ENCODE data around the gene KATNBL1. TPM values are rescaled to one million over a fixed set of nuclear protein-coding genes. Genes with fewer than 3 reads are reported as not detected.
A peak's percentile ranks its signal among the peaks of the same experiment; 100 is the strongest.

The KATNBL1 gene
- total and polyA plus RNA-seq, 2 experiments from 2014 or later = 68.2 to 96.1 TPM

DNA sequence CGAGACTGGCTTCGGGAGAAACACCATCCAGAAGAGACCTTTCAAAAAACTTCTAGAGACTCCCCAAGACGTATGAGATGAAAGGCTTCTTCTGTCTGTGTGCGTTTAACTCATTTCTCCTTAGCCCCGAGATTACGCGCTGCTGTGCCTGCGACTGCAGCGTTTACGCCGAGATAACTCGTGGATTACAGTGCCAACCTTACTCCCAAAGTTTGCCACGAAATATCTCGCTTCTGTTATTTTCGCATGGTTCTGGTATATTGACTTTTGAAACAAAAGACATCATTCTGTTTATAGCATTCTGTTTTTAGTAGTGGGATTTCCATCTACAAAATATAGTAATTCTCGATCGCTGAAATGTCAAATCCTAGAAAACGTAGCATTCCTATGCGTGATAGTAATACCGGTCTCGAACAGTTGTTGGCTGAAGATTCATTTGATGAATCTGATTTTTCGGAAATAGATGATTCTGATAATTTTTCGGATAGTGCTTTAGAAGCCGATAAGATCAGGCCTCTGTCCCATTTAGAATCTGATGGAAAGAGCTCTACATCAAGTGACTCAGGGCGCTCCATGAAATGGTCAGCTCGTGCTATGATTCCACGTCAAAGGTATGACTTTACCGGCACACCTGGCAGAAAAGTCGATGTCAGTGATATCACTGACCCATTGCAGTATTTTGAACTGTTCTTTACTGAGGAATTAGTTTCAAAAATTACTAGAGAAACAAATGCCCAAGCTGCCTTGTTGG lies 107.5 kb downstream of the KATNBL1 start:
- peak overlapping the region; percentile 85 for H3K4me2 ChIP-seq
- H3K27ac ChIP-seq (ENCODE audit: low read depth) = no peak overlapping the region
- H3K9me2 ChIP-seq (ENCODE audit: insufficient read depth) = no peaks in the 10 kb centered on the region
- DNase-seq (ENCODE audit: low spot score) (no peak), ATAC-seq (peak; percentile 21)
- peaks cover 9% of the 10 kb centered on the region; the same call in 1 of the 2 replicates for H3K4me1 ChIP-seq (ENCODE audit: insufficient read depth)
- Mint-ChIP-seq H3K27ac (peak overlapping the region; percentile 99), H3K4me3 (peak overlapping the region; percentile 100), H3K36me3 (ENCODE audit: low read depth) (no peaks in the 10 kb centered on the region), H3K27me3 (ENCODE audit: insufficient read depth, low read depth, poor library complexity) (peaks cover 12% of the 10 kb centered on the region), H3K4me1 (peaks cover 4% of the 10 kb centered on the region; the same call in 2 of the 3 replicates), H3K9me3 (peaks cover 4% of the 10 kb centered on the region; the same call in 2 of the 3 replicates)
- H2AFZ ChIP-seq = peak overlapping the region; percentile 93
- H3K79me2 ChIP-seq (replicated peaks; ENCODE audit: insufficient read depth) = peaks cover 42% of the 10 kb centered on the region
- H3K36me3 ChIP-seq (ENCODE audit: insufficient read depth) = no peaks in the 10 kb centered on the region
- 0 out of 2 replicates have a peak, but pooled peaks cover 3% of the 10 kb centered on the region for H3F3A ChIP-seq (replicated peaks; ENCODE audit: low read depth)
- TF ChIP-seq CTCF (conservative IDR thresholded peaks at IDR 0.05; ENCODE audit: low read depth in 2 of 2) = no peak
- TF ChIP-seq EZH2phosphoT487 (IDR thresholded peaks at IDR 0.05; ENCODE audit: unreplicated experiment) = no peak
- TF ChIP-seq, protein P1, sequence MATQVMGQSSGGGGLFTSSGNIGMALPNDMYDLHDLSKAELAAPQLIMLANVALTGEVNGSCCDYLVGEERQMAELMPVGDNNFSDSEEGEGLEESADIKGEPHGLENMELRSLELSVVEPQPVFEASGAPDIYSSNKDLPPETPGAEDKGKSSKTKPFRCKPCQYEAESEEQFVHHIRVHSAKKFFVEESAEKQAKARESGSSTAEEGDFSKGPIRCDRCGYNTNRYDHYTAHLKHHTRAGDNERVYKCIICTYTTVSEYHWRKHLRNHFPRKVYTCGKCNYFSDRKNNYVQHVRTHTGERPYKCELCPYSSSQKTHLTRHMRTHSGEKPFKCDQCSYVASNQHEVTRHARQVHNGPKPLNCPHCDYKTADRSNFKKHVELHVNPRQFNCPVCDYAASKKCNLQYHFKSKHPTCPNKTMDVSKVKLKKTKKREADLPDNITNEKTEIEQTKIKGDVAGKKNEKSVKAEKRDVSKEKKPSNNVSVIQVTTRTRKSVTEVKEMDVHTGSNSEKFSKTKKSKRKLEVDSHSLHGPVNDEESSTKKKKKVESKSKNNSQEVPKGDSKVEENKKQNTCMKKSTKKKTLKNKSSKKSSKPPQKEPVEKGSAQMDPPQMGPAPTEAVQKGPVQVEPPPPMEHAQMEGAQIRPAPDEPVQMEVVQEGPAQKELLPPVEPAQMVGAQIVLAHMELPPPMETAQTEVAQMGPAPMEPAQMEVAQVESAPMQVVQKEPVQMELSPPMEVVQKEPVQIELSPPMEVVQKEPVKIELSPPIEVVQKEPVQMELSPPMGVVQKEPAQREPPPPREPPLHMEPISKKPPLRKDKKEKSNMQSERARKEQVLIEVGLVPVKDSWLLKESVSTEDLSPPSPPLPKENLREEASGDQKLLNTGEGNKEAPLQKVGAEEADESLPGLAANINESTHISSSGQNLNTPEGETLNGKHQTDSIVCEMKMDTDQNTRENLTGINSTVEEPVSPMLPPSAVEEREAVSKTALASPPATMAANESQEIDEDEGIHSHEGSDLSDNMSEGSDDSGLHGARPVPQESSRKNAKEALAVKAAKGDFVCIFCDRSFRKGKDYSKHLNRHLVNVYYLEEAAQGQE (IDR thresholded peaks at IDR 0.05; ENCODE audit: unreplicated experiment) = no peak
- TF ChIP-seq, protein P2, sequence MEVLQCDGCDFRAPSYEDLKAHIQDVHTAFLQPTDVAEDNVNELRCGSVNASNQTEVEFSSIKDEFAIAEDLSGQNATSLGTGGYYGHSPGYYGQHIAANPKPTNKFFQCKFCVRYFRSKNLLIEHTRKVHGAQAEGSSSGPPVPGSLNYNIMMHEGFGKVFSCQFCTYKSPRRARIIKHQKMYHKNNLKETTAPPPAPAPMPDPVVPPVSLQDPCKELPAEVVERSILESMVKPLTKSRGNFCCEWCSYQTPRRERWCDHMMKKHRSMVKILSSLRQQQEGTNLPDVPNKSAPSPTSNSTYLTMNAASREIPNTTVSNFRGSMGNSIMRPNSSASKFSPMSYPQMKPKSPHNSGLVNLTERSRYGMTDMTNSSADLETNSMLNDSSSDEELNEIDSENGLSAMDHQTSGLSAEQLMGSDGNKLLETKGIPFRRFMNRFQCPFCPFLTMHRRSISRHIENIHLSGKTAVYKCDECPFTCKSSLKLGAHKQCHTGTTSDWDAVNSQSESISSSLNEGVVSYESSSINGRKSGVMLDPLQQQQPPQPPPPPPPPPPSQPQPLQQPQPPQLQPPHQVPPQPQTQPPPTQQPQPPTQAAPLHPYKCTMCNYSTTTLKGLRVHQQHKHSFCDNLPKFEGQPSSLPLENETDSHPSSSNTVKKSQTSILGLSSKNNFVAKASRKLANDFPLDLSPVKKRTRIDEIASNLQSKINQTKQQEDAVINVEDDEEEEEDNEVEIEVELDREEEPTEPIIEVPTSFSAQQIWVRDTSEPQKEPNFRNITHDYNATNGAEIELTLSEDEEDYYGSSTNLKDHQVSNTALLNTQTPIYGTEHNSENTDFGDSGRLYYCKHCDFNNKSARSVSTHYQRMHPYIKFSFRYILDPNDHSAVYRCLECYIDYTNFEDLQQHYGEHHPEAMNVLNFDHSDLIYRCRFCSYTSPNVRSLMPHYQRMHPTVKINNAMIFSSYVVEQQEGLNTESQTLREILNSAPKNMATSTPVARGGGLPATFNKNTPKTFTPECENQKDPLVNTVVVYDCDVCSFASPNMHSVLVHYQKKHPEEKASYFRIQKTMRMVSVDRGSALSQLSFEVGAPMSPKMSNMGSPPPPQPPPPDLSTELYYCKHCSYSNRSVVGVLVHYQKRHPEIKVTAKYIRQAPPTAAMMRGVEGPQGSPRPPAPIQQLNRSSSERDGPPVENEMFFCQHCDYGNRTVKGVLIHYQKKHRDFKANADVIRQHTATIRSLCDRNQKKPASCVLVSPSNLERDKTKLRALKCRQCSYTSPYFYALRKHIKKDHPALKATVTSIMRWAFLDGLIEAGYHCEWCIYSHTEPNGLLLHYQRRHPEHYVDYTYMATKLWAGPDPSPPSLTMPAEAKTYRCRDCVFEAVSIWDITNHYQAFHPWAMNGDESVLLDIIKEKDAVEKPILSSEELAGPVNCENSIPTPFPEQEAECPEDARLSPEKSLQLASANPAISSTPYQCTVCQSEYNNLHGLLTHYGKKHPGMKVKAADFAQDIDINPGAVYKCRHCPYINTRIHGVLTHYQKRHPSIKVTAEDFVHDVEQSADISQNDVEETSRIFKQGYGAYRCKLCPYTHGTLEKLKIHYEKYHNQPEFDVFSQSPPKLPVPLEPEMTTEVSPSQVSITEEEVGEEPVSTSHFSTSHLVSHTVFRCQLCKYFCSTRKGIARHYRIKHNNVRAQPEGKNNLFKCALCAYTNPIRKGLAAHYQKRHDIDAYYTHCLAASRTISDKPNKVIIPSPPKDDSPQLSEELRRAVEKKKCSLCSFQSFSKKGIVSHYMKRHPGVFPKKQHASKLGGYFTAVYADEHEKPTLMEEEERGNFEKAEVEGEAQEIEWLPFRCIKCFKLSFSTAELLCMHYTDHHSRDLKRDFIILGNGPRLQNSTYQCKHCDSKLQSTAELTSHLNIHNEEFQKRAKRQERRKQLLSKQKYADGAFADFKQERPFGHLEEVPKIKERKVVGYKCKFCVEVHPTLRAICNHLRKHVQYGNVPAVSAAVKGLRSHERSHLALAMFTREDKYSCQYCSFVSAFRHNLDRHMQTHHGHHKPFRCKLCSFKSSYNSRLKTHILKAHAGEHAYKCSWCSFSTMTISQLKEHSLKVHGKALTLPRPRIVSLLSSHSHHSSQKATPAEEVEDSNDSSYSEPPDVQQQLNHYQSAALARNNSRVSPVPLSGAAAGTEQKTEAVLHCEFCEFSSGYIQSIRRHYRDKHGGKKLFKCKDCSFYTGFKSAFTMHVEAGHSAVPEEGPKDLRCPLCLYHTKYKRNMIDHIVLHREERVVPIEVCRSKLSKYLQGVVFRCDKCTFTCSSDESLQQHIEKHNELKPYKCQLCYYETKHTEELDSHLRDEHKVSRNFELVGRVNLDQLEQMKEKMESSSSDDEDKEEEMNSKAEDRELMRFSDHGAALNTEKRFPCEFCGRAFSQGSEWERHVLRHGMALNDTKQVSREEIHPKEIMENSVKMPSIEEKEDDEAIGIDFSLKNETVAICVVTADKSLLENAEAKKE (CRISPR knock-in tag; IDR thresholded peaks at IDR 0.05) = no peak
- no peak for TF ChIP-seq CREB1 (CRISPR knock-in tag; IDR thresholded peaks at IDR 0.05; ENCODE audit: low read depth)
- no peak for TF ChIP-seq EZH2 (IDR thresholded peaks at IDR 0.05; ENCODE audit: low read depth, unreplicated experiment)
- TF ChIP-seq STAT1 (IDR thresholded peaks at IDR 0.05; ENCODE audit: unreplicated experiment) = no peak
- no peak for TF ChIP-seq ZNF114 (CRISPR knock-in tag; IDR thresholded peaks at IDR 0.05)
- no peak for TF ChIP-seq POLR2AphosphoS5 (IDR thresholded peaks at IDR 0.05; ENCODE audit: low read depth)
- no peak for TF ChIP-seq ZNF331 (CRISPR knock-in tag; IDR thresholded peaks at IDR 0.05; ENCODE audit: low read depth)
- TF ChIP-seq NANOG (IDR thresholded peaks at IDR 0.05; ENCODE audit: borderline replicate concordance) = no peak; the same call in 1 of the 2 replicates
- TF ChIP-seq ETS1 (IDR thresholded peaks at IDR 0.05) = no peak
- peak overlapping the region; percentile 89 for H3K4me3 ChIP-seq
- H4K20me1 ChIP-seq (replicated peaks; ENCODE audit: insufficient read depth) = no peaks in the 10 kb centered on the region
- H3K27me3 ChIP-seq (ENCODE audit: insufficient read depth) = no peaks in the 10 kb centered on the region
